ENCODE results near the gene DNAJC2. TPM values are rescaled to one million over a fixed set of nuclear protein-coding genes. Genes with fewer than 3 reads are reported as not detected.

DNAJC2 gene
- total and polyA plus RNA-seq, 2 donors (not counting 1 experiment from before 2014, with no cell fraction given) = 15.0 to 24.4 TPM

DNA sequence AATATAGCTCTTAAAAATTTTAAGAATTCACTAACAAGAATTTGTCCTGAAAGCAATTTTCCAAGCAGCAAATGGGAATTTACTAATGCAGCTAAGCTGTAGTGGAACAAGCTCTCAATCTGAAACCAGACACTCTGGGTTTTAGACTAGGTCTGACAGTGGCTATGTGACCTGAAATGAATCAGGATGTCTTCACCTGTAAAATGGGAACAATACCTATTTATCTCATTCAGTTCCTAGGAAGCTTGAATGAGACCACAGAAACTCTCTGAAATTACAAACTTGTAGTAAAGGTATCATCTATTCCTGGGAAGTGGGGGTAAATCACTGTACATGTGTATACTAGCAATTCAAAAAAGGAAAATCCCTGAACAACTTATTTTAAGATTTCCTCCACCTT is 1.2 kb downstream of the DNAJC2 start:
- Histone ChIP-seq H3K27me3 (ENCODE audit: control insufficient read depth, insufficient read depth, low read length) (no peaks in the 10 kb centered on the region), H3K4me2 (ENCODE audit: extremely low read depth, insufficient read depth, low read length) (peak overlapping the region; percentile 78), H3K9ac (ENCODE audit: insufficient read depth, low read length) (peak overlapping the region; percentile 84), H3K4me1 (ENCODE audit: control insufficient read depth, extremely low read depth, insufficient read depth, low read length) (peaks cover 3% of the 10 kb centered on the region), H3K36me3 (ENCODE audit: control insufficient read depth, insufficient read depth, low read length) (peaks cover 9% of the 10 kb centered on the region), H3K9me3 (ENCODE audit: control insufficient read depth, insufficient read depth, low read depth, low read length) (no peaks in the 10 kb centered on the region), H3K79me2 (ENCODE audit: control insufficient read depth, insufficient read depth, low read length) (peaks cover 56% of the 10 kb centered on the region), H3K27ac (ENCODE audit: insufficient read depth, low read length) (no peak overlapping the region), H4K20me1 (ENCODE audit: control insufficient read depth, extremely low read depth, insufficient read depth, low read length) (no peaks in the 10 kb centered on the region), H2AFZ (ENCODE audit: low read length) (no peak overlapping the region), H3K4me3 (replicated peaks in 1 of 4; ENCODE audit: control extremely low read depth in 1 of 4, insufficient read depth in 1 of 4, low read depth in 3 of 4, low read length in 4 of 4) (peak overlapping the region; percentile 63 to 97 (median 88))
- TF ChIP-seq, protein P1, sequence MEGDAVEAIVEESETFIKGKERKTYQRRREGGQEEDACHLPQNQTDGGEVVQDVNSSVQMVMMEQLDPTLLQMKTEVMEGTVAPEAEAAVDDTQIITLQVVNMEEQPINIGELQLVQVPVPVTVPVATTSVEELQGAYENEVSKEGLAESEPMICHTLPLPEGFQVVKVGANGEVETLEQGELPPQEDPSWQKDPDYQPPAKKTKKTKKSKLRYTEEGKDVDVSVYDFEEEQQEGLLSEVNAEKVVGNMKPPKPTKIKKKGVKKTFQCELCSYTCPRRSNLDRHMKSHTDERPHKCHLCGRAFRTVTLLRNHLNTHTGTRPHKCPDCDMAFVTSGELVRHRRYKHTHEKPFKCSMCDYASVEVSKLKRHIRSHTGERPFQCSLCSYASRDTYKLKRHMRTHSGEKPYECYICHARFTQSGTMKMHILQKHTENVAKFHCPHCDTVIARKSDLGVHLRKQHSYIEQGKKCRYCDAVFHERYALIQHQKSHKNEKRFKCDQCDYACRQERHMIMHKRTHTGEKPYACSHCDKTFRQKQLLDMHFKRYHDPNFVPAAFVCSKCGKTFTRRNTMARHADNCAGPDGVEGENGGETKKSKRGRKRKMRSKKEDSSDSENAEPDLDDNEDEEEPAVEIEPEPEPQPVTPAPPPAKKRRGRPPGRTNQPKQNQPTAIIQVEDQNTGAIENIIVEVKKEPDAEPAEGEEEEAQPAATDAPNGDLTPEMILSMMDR (conservative IDR thresholded peaks at IDR 0.05 in 1 of 2, IDR thresholded peaks at IDR 0.05 in 1 of 2; ENCODE audit: low read depth in 1 of 2, low read length in 2 of 2) = no peak
- TF ChIP-seq EZH2 (IDR thresholded peaks at IDR 0.05; ENCODE audit: low read length, missing control alignments) = no peak
- no peak for DNase-seq (ENCODE audit: low read depth in 2 of 2)

DNA sequence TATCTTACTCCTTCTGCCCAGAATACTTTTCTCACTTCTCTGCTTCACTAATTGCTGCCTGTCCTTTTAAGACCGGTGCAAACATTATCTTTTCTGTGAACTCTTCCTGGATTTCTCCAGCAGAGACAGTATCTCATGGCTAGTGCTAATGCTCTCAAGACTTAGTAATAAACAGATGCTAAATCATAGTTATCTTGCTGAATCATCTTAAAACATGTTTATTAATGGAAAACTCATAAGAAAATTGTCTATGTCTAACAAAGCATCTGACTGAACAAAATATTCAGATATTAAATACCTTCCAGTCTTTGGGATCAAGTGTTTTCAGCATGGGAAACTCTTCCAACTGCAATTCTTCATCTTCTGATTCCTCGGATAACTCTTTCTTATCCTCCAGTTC is 3.1 kb downstream of the DNAJC2 start:
- H3K9ac ChIP-seq (ENCODE audit: insufficient read depth, low read length) = no peak overlapping the region
- peaks cover 12% of the 10 kb centered on the region for H3K36me3 ChIP-seq (ENCODE audit: control insufficient read depth, insufficient read depth, low read length)
- H3K4me2 ChIP-seq (ENCODE audit: extremely low read depth, insufficient read depth, low read length) = no peak overlapping the region
- peaks cover 48% of the 10 kb centered on the region for H3K79me2 ChIP-seq (ENCODE audit: control insufficient read depth, insufficient read depth, low read length)
- H3K4me3 ChIP-seq (replicated peaks in 1 of 4; ENCODE audit: control extremely low read depth in 1 of 4, insufficient read depth in 1 of 4, low read depth in 3 of 4, low read length in 4 of 4) = no peak overlapping the region
- H3K4me1 ChIP-seq (ENCODE audit: control insufficient read depth, extremely low read depth, insufficient read depth, low read length) = peaks cover 3% of the 10 kb centered on the region
- H3K27ac ChIP-seq (ENCODE audit: insufficient read depth, low read length) = no peak overlapping the region
- TF ChIP-seq, protein P1 (conservative IDR thresholded peaks at IDR 0.05 in 1 of 2, IDR thresholded peaks at IDR 0.05 in 1 of 2; ENCODE audit: low read depth in 1 of 2, low read length in 2 of 2) = no peak
- no peak for TF ChIP-seq EZH2 (IDR thresholded peaks at IDR 0.05; ENCODE audit: low read length, missing control alignments)
- no peak for DNase-seq (ENCODE audit: low read depth in 2 of 2)
- no peaks in the 10 kb centered on the region for H3K27me3 ChIP-seq (ENCODE audit: control insufficient read depth, insufficient read depth, low read length)
- H4K20me1 ChIP-seq (ENCODE audit: control insufficient read depth, extremely low read depth, insufficient read depth, low read length) = no peaks in the 10 kb centered on the region
- H3K9me3 ChIP-seq (ENCODE audit: control insufficient read depth, insufficient read depth, low read depth, low read length) = no peaks in the 10 kb centered on the region
- H2AFZ ChIP-seq (ENCODE audit: low read length) = no peak overlapping the region

DNA sequence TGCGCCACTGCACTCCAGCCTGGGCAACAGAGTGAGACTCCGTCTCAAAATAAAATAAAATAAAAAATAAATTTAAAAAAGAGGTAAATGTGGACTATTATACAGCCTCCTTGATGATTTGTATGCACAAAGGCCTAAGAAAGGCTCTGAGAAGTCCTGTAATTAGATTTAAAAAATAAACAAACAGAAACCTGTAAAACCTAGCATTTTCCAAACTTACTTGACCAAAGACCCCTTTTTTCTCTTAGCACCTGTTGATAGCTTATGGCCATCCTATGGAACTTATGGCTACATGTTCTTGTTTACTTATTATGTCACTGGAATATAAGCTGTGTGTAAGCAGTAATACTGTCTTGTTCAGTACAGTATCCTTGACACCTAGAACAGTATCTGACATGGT is 5.7 kb downstream of the DNAJC2 start:
- TF ChIP-seq, protein P1 (conservative IDR thresholded peaks at IDR 0.05 in 1 of 2, IDR thresholded peaks at IDR 0.05 in 1 of 2; ENCODE audit: low read depth in 1 of 2, low read length in 2 of 2) = no peak
- TF ChIP-seq EZH2 (IDR thresholded peaks at IDR 0.05; ENCODE audit: low read length, missing control alignments) = no peak
- H3K27ac ChIP-seq (ENCODE audit: insufficient read depth, low read length) = no peak overlapping the region
- no peak overlapping the region for H3K4me2 ChIP-seq (ENCODE audit: extremely low read depth, insufficient read depth, low read length)
- H3K79me2 ChIP-seq (ENCODE audit: control insufficient read depth, insufficient read depth, low read length) = peaks cover 41% of the 10 kb centered on the region
- no peak overlapping the region for H2AFZ ChIP-seq (ENCODE audit: low read length)
- H3K27me3 ChIP-seq (ENCODE audit: control insufficient read depth, insufficient read depth, low read length) = no peaks in the 10 kb centered on the region
- no peak overlapping the region for H3K4me3 ChIP-seq (replicated peaks in 1 of 4; ENCODE audit: control extremely low read depth in 1 of 4, insufficient read depth in 1 of 4, low read depth in 3 of 4, low read length in 4 of 4)
- H3K9ac ChIP-seq (ENCODE audit: insufficient read depth, low read length) = no peak overlapping the region
- no peak for DNase-seq (ENCODE audit: low read depth in 2 of 2)
- H3K36me3 ChIP-seq (ENCODE audit: control insufficient read depth, insufficient read depth, low read length) = peaks cover 14% of the 10 kb centered on the region
- no peaks in the 10 kb centered on the region for H4K20me1 ChIP-seq (ENCODE audit: control insufficient read depth, extremely low read depth, insufficient read depth, low read length)
- no peaks in the 10 kb centered on the region for H3K9me3 ChIP-seq (ENCODE audit: control insufficient read depth, insufficient read depth, low read depth, low read length)
- H3K4me1 ChIP-seq (ENCODE audit: control insufficient read depth, extremely low read depth, insufficient read depth, low read length) = peaks cover 3% of the 10 kb centered on the region

All from fibroblast of lung (primary cell).